Glutamatergic neuron (in vitro differentiated cells): ENCODE results near the gene PILRA. TPM values are rescaled to one million over a fixed set of nuclear protein-coding genes. Genes with fewer than 3 reads are reported as not detected.

Experiments
- DNase-seq: peaks from one replicate; pipeline ENCODE4 v3.0.0; 2022
- H3K27ac Mint-ChIP-seq: one replicate; pipeline ENCODE4 v1.8.0; 2020; ENCODE audit warnings: mild to moderate bottlenecking, mixed read lengths, inconsistent platforms; ENCODE audit not compliant: unreplicated experiment
- H3K27me3 Mint-ChIP-seq: one replicate; pipeline ENCODE4 v1.8.0; 2020; ENCODE audit warnings: mild to moderate bottlenecking, moderate library complexity, mixed read lengths, inconsistent platforms; ENCODE audit not compliant: unreplicated experiment
- H3K36me3 Mint-ChIP-seq: one replicate; pipeline ENCODE4 v1.8.0; 2020; ENCODE audit warnings: mild to moderate bottlenecking, mixed read lengths, inconsistent platforms; ENCODE audit not compliant: unreplicated experiment
- H3K4me1 Mint-ChIP-seq: one replicate; pipeline ENCODE4 v1.8.0; 2020; ENCODE audit warnings: mild to moderate bottlenecking, low read depth, mixed read lengths, inconsistent platforms; ENCODE audit not compliant: unreplicated experiment
- H3K4me3 Mint-ChIP-seq: one replicate; pipeline ENCODE4 v1.8.0; 2020; ENCODE audit warnings: mild to moderate bottlenecking, mixed read lengths, inconsistent platforms; ENCODE audit not compliant: unreplicated experiment
- H3K9me3 Mint-ChIP-seq: one replicate; pipeline ENCODE4 v1.8.0; 2020; ENCODE audit warnings: mild to moderate bottlenecking, moderate library complexity, mixed read lengths, inconsistent platforms; ENCODE audit not compliant: unreplicated experiment
- CTCF ChIP-seq: fragments of 200-600 bp; sonication (generic); IDR thresholded peaks from one replicate; pipeline ENCODE4 v1.5.0; 2021; ENCODE audit not compliant: partially characterized antibody, unreplicated experiment
- total RNA-seq: library from RNA; stranded (reverse); fragmentation: NEBNext Ultra II Directional; extraction: Animal tissue kit (Norgen Biotek cat#: 25700); gene quantifications from one replicate; pipeline ENCODE4 v1.2.1, GENCODE V29; 2021; ENCODE audit not compliant: unreplicated experiment

PILRA gene
- total RNA-seq, 1 donor from 2014 or later: 12.5 TPM

GRCh38 chr7:100387695-100388094, 14.4 kb downstream of the PILRA start:
- peaks cover 4% of the 10 kb centered on the region for H3K27me3 Mint-ChIP-seq
- DNase-seq: no peak
- H3K9me3 Mint-ChIP-seq: peaks cover 5% of the 10 kb centered on the region
- H3K4me3 Mint-ChIP-seq: no peak overlapping the region
- peaks cover 14% of the 10 kb centered on the region for H3K4me1 Mint-ChIP-seq
- no peak overlapping the region for H3K27ac Mint-ChIP-seq
- peaks cover 4% of the 10 kb centered on the region for H3K36me3 Mint-ChIP-seq
- TF ChIP-seq CTCF: no peak

GRCh38 chr7:100389437-100390088, 16.3 kb downstream of the PILRA start:
- no peak for TF ChIP-seq CTCF
- H3K27ac Mint-ChIP-seq: no peak overlapping the region
- H3K36me3 Mint-ChIP-seq: no peaks in the 10 kb centered on the region
- DNase-seq: no peak
- peak overlapping the region; percentile 36 for H3K4me3 Mint-ChIP-seq
- peaks cover 5% of the 10 kb centered on the region for H3K9me3 Mint-ChIP-seq
- peaks cover 14% of the 10 kb centered on the region for H3K4me1 Mint-ChIP-seq
- no peaks in the 10 kb centered on the region for H3K27me3 Mint-ChIP-seq

- TF ChIP-seq CTCF: no peak
- DNase-seq: no peak
- Mint-ChIP-seq H3K4me1 (peaks cover 14% of the 10 kb centered on the region), H3K9me3 (peaks cover 2% of the 10 kb centered on the region), H3K27ac (no peak overlapping the region), H3K36me3 (no peaks in the 10 kb centered on the region), H3K27me3 (no peaks in the 10 kb centered on the region), H3K4me3 (no peak overlapping the region)
These were observed 17.2 kb downstream of the PILRA start for GRCh38 chr7:100390286-100391009.

- Mint-ChIP-seq H3K27me3 (no peaks in the 10 kb centered on the region), H3K36me3 (no peaks in the 10 kb centered on the region), H3K4me1 (peaks cover 18% of the 10 kb centered on the region), H3K4me3 (no peak overlapping the region), H3K9me3 (peaks cover 7% of the 10 kb centered on the region), H3K27ac (no peak overlapping the region)
- TF ChIP-seq CTCF: no peak
- DNase-seq: no peak
These were observed 20.1 kb downstream of the PILRA start for GRCh38 chr7:100393233-100393905.
